Nephron progenitor cell (in vitro differentiated cells): ENCODE measurements around the gene USP4.
A peak's percentile ranks its signal among the peaks of the same experiment; 100 is the strongest.

Experiments used
- DNase-seq: peaks from one replicate; pipeline ENCODE4 v3.0.0; 2021
- H3K27ac Mint-ChIP-seq: 2 replicates; pipeline ENCODE4 v1.8.0; 2021; ENCODE audit warnings: mild to moderate bottlenecking, moderate library complexity, mixed read lengths
- H3K27me3 Mint-ChIP-seq: 2 replicates; pipeline ENCODE4 v1.8.0; 2021; ENCODE audit warnings: mild to moderate bottlenecking, low read depth, mixed read lengths; ENCODE audit not compliant: poor library complexity
- H3K36me3 Mint-ChIP-seq: 2 replicates; pipeline ENCODE4 v1.8.0; 2021; ENCODE audit warnings: low read depth, mixed read lengths
- H3K4me1 Mint-ChIP-seq: 2 replicates; pipeline ENCODE4 v1.8.0; 2021; ENCODE audit warnings: mixed read lengths
- H3K4me3 Mint-ChIP-seq: 2 replicates; pipeline ENCODE4 v1.8.0; 2021; ENCODE audit warnings: mild to moderate bottlenecking, moderate library complexity, mixed read lengths
- H3K9me3 Mint-ChIP-seq: 2 replicates; pipeline ENCODE4 v1.8.0; 2021; ENCODE audit warnings: mild to moderate bottlenecking, moderate library complexity, mixed read lengths
- CTCF ChIP-seq: fragments of 200-600 bp; sonication (generic); IDR thresholded peaks from 2 replicates; pipeline ENCODE4 v1.5.0; 2021; ENCODE audit warnings: antibody characterized with exemption

USP4 gene

GRCh38 chr3:49295489-49296058, 44.3 kb downstream of the USP4 start:
- H3K36me3 Mint-ChIP-seq, result peaks cover 64% of the 10 kb centered on the region

GRCh38 chr3:49294343-49294742, 45.5 kb downstream of the USP4 start:
- DNase-seq, result no peak
- H3K36me3 Mint-ChIP-seq, result peaks cover 67% of the 10 kb centered on the region
- H3K27me3 Mint-ChIP-seq, result no peaks in the 10 kb centered on the region
- no peak overlapping the region for H3K4me3 Mint-ChIP-seq
- no peak overlapping the region for H3K27ac Mint-ChIP-seq
- no peak for TF ChIP-seq CTCF
- no peaks in the 10 kb centered on the region for H3K4me1 Mint-ChIP-seq
- no peaks in the 10 kb centered on the region for H3K9me3 Mint-ChIP-seq

More at GRCh38 chr3:49295489-49296058, 44.3 kb downstream of the USP4 start:
- TF ChIP-seq CTCF, result peak; percentile 49
- peak; percentile 11 for DNase-seq
- Mint-ChIP-seq H3K27ac (peak overlapping the region; percentile 42), H3K27me3 (no peaks in the 10 kb centered on the region), H3K9me3 (no peaks in the 10 kb centered on the region), H3K4me3 (no peak overlapping the region), H3K4me1 (no peaks in the 10 kb centered on the region)

GRCh38 chr3:49283997-49284396, 55.9 kb downstream of the USP4 start:
- Mint-ChIP-seq H3K36me3 (peaks cover 85% of the 10 kb centered on the region), H3K27me3 (no peaks in the 10 kb centered on the region), H3K9me3 (no peaks in the 10 kb centered on the region), H3K4me1 (no peaks in the 10 kb centered on the region), H3K4me3 (no peak overlapping the region), H3K27ac (no peak overlapping the region)
- no peak for DNase-seq
- TF ChIP-seq CTCF, result no peak

DNA sequence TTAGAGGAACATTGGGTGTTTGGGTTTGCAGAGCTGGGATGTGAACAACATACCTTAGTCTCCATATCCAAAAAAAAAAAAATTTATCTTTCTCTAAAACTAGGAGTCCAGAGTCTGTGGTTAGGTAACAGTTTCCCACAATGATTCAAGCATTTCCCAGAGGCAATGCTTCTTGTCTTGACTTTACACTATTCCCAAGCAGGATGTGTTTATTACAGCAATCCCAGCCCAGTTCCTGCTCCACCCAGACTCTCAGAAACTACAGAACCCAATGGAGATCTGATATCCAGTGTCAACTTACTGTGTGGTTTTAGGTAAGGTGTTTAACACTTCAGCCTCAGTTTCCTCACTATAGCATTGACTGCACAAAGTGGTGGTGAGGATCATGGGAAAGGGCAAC, 60.5 kb downstream of the USP4 start:
- peaks cover 3% of the 10 kb centered on the region for H3K27me3 Mint-ChIP-seq
- peaks cover 73% of the 10 kb centered on the region for H3K36me3 Mint-ChIP-seq
- no peak overlapping the region for H3K27ac Mint-ChIP-seq
- no peak for TF ChIP-seq CTCF
- H3K4me3 Mint-ChIP-seq, result no peak overlapping the region
- peaks cover 8% of the 10 kb centered on the region for H3K4me1 Mint-ChIP-seq
- DNase-seq, result no peak
- no peaks in the 10 kb centered on the region for H3K9me3 Mint-ChIP-seq

DNA sequence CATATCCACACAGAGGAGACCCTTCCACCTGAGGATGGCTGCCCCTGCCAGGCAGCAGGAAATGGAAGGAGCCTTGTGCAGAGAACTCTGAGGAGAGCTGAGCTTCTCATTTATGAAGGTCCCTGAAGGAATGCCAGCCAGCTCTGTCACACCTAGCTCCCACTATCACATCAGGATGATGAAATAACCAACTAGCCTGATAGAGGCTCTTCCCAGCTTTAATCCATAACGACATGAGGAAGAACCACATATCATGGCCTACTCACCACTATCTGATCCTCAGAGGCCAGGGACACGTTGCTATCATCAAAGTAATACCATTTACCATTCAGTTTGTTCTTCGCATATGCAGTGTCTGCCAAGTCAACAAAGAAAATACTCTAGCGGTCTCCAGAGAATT, 61.3 kb downstream of the USP4 start:
- DNase-seq, result no peak
- Mint-ChIP-seq H3K27me3 (peaks cover 3% of the 10 kb centered on the region), H3K4me3 (no peak overlapping the region), H3K27ac (no peak overlapping the region), H3K36me3 (peaks cover 65% of the 10 kb centered on the region), H3K4me1 (peaks cover 8% of the 10 kb centered on the region), H3K9me3 (no peaks in the 10 kb centered on the region)
- no peak for TF ChIP-seq CTCF

GRCh38 chr3:49277383-49277775, 62.5 kb downstream of the USP4 start:
- H3K27ac Mint-ChIP-seq, result peak overlapping the region; percentile 94

More at GRCh38 chr3:49277383-49277775, 62.5 kb downstream of the USP4 start:
- DNase-seq, result no peak
- H3K36me3 Mint-ChIP-seq, result peaks cover 59% of the 10 kb centered on the region
- H3K9me3 Mint-ChIP-seq, result no peaks in the 10 kb centered on the region
- no peak for TF ChIP-seq CTCF
- H3K4me1 Mint-ChIP-seq, result peaks cover 14% of the 10 kb centered on the region
- H3K27me3 Mint-ChIP-seq, result peaks cover 3% of the 10 kb centered on the region
- no peak overlapping the region for H3K4me3 Mint-ChIP-seq
